Esophagus (tissue), 2 donors: ENCODE results near the gene CXorf49. TPM values are rescaled to one million over a fixed set of nuclear protein-coding genes. Genes with fewer than 3 reads are reported as not detected.

ENCODE experiments used
- H3K27ac ChIP-seq, 2 donors: one replicate each; pipeline ENCODE4 v1.5.1; 2013; ENCODE audit warnings: low read depth in 2 of 2, mild to moderate bottlenecking in 2 of 2, inconsistent platforms in 1 of 2, low read length in 1 of 2, moderate library complexity in 1 of 2
- H3K27me3 ChIP-seq, 2 donors: one replicate each; pipeline ENCODE4 v1.6.1; 2013; ENCODE audit warnings: low read length in 2 of 2, control low read depth in 1 of 2, mild to moderate bottlenecking in 1 of 2; ENCODE audit not compliant: insufficient read depth in 2 of 2, control insufficient read depth in 1 of 2
- H3K36me3 ChIP-seq, 2 donors: one replicate each; pipeline ENCODE4 v1.6.1; 2013; ENCODE audit warnings: low read length in 1 of 2; ENCODE audit not compliant: control insufficient read depth in 2 of 2, insufficient read depth in 2 of 2
- H3K4me1 ChIP-seq, 2 donors: one replicate each; pipeline ENCODE4 v1.6.1; 2013; ENCODE audit warnings: low read length in 1 of 2; ENCODE audit not compliant: control insufficient read depth in 2 of 2, insufficient read depth in 2 of 2
- H3K4me3 ChIP-seq, 2 donors: one replicate each; pipeline ENCODE4 v1.5.1; 2013; ENCODE audit warnings: low read length in 2 of 2, mild to moderate bottlenecking in 2 of 2, low read depth in 1 of 2, moderate library complexity in 1 of 2
- H3K9me3 ChIP-seq, 2 donors: one replicate each; pipeline ENCODE4 v1.6.1; 2013; ENCODE audit warnings: mild to moderate bottlenecking in 2 of 2, low read depth in 1 of 2, low read length in 1 of 2, moderate library complexity in 1 of 2; ENCODE audit not compliant: control insufficient read depth in 2 of 2, insufficient read depth in 1 of 2
- WGBS, 2 donors: extraction: QIAGEN DNeasy Blood & Tissue Kit; methylation state at CpG; one replicate each; pipeline ENCODE4 v1.1.7; 2013; 5-methylcytosine and 5-hydroxymethylcytosine counted together
- polyA plus RNA-seq, 2 donors: library from polyadenylated mRNA; stranded (reverse); fragments of 200-250 nt; gene quantifications; one replicate each; pipeline ENCODE4 v1.2.3, GENCODE V29; 2013
- donor health status: healthy with polysubstance abuse.
- donor health status: Bipolar disorder and iron deficiency.

The CXorf49 gene
- polyA plus RNA-seq, 2 donors = not detected

DNA sequence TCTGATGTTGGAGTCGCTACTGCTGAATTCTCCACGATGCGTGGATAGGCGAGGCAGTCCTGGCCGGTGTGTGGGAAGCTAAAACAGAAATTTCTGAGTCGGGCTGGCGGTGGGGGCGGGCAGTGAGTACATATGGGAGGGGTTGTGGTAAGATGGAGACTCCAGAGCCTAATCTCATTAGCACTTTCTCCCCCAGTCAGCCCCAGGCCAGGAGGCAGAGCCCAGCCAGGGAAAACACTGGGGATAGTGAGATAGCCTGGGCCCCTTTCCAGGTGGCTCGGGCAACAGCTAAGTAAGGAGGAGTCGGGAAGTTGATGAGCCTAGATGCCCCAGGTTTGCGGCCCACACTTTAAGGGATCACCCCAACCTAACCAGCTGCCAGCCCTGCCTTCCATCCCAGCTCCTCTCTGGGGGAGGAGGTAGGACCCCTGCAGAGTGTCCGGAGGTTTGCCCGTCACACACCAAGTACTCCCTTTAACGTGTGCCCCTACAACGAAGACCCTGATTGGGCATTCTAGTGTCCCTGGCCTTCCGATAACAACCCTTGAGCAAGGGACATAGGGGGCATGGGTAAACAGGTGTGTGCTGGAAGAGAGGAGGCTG, 53.1 kb downstream of the CXorf49 start:
- no peaks in the 10 kb centered on the region for H3K9me3 ChIP-seq
- WGBS, 2 donors = 85 to 86% methylated on average over 16 of the region's 16 CpGs
- peaks cover 0 to 2% of the 10 kb centered on the region in 2 donors for H3K4me1 ChIP-seq
- H3K27ac ChIP-seq = no peak overlapping the region
- H3K36me3 ChIP-seq = no peaks in the 10 kb centered on the region
- no peak overlapping the region for H3K4me3 ChIP-seq
- H3K27me3 ChIP-seq = no peaks in the 10 kb centered on the region

Other genes starting within 250 kb of the CXorf49 start
- gene OGT, start 185.2 kb downstream of the CXorf49 start, polyA plus RNA-seq = 10 to 100 TPM; 30.2 to 61.3 TPM
- gene GCNA, start 139.8 kb downstream of the CXorf49 start, polyA plus RNA-seq = under 1 TPM; 0.84 to 0.98 TPM
- gene CXCR3, start 99.8 kb downstream of the CXorf49 start, polyA plus RNA-seq = under 1 TPM; 0.64 to 0.69 TPM
- gene CXorf49B, start 45.1 kb upstream of the CXorf49 start, polyA plus RNA-seq = not detected
- gene NHSL2, start 192.6 kb upstream of the CXorf49 start, polyA plus RNA-seq = under 1 TPM; 0.41 to 0.51 TPM